Mesenchymal stem cell (in vitro differentiated cells and primary cell): Measurements from ENCODE around the gene NSFL1C.
"Not testable (repeated sequence)": the region's sequence is repeated elsewhere in the genome, so short reads cannot be mapped to it uniquely, and the experiment has no call there.

ENCODE experiments used
- DNase-seq: peaks from one replicate; pipeline ENCODE4 v3.0.0-alpha.2; 2013
- H2AFZ ChIP-seq: one replicate; pipeline ENCODE4 v1.6.1; 2013; ENCODE audit warnings: low read depth, mild to moderate bottlenecking, control low read depth, inconsistent platforms, low read length, moderate library complexity
- H2AK5ac ChIP-seq: 2 replicates; pipeline ENCODE4 v1.6.1; 2013; ENCODE audit warnings: low read length, moderate library complexity, mild to moderate bottlenecking, inconsistent platforms; ENCODE audit not compliant: severe bottlenecking
- H2BK120ac ChIP-seq: one replicate; pipeline ENCODE4 v1.6.1; 2013; ENCODE audit warnings: low read depth, mild to moderate bottlenecking, inconsistent platforms, low read length, moderate library complexity
- H2BK12ac ChIP-seq, 2 experiments: one replicate each; pipeline ENCODE4 v1.6.1; 2013; ENCODE audit warnings: inconsistent platforms in 2 of 2, low read length in 2 of 2, mild to moderate bottlenecking in 2 of 2, moderate library complexity in 2 of 2, control low read depth in 1 of 2
- H2BK15ac ChIP-seq: one replicate; pipeline ENCODE4 v1.6.1; 2013; ENCODE audit warnings: mild to moderate bottlenecking, low read depth, inconsistent platforms; ENCODE audit not compliant: poor library complexity, severe bottlenecking
- H2BK5ac ChIP-seq: 2 replicates; pipeline ENCODE4 v1.6.1; 2013; ENCODE audit warnings: low read depth, mild to moderate bottlenecking, low read length, control low read depth, inconsistent platforms; ENCODE audit not compliant: poor library complexity, severe bottlenecking
- H3K14ac ChIP-seq, 2 experiments: one replicate each; pipeline ENCODE4 v1.6.1; 2013; ENCODE audit warnings: inconsistent platforms in 2 of 2, low read length in 2 of 2, control low read depth in 1 of 2, mild to moderate bottlenecking in 1 of 2, moderate library complexity in 1 of 2
- H3K18ac ChIP-seq, 2 experiments: one replicate each; pipeline ENCODE4 v1.6.1; 2013; ENCODE audit warnings: inconsistent platforms in 2 of 2, low read length in 2 of 2, control low read depth in 1 of 2, low read depth in 1 of 2, mild to moderate bottlenecking in 1 of 2
- H3K23ac ChIP-seq, 2 experiments: one replicate each; pipeline ENCODE4 v1.6.1; 2013; ENCODE audit warnings: inconsistent platforms in 2 of 2, low read length in 2 of 2, mild to moderate bottlenecking in 2 of 2, moderate library complexity in 2 of 2, control low read depth in 1 of 2
- H3K27ac ChIP-seq: 2 replicates; pipeline ENCODE4 v1.5.1; 2013; ENCODE audit warnings: mild to moderate bottlenecking, moderate library complexity, low read length, control low read depth, inconsistent platforms; ENCODE audit not compliant: poor library complexity, severe bottlenecking
- H3K27me3 ChIP-seq, 2 experiments: 2 replicates each; pipeline versions ENCODE4 v1.6.1 to v1.7.0; 2013; ENCODE audit warnings: low read length in 2 of 2, mild to moderate bottlenecking in 2 of 2, moderate library complexity in 2 of 2, control low read depth in 1 of 2, inconsistent platforms in 1 of 2; ENCODE audit not compliant: control insufficient read depth in 1 of 2, insufficient read depth in 1 of 2
- H3K36me3 ChIP-seq, 2 experiments: 2 replicates each; pipeline versions ENCODE4 v1.6.1 to v1.7.0; 2013; ENCODE audit warnings: low read length in 2 of 2, control low read depth in 1 of 2, inconsistent platforms in 1 of 2, low read depth in 1 of 2, mild to moderate bottlenecking in 1 of 2; ENCODE audit not compliant: insufficient read depth in 2 of 2, control insufficient read depth in 1 of 2
- H3K4ac ChIP-seq, 2 experiments: one replicate each; pipeline ENCODE4 v1.6.1; 2013; ENCODE audit warnings: inconsistent platforms in 2 of 2, low read length in 2 of 2, mild to moderate bottlenecking in 2 of 2, moderate library complexity in 2 of 2, control low read depth in 1 of 2, low read depth in 1 of 2
- H3K4me1 ChIP-seq: 2 replicates; pipeline ENCODE4 v1.6.1; 2013; ENCODE audit warnings: low read depth, low read length, control low read depth; ENCODE audit not compliant: control insufficient read depth, insufficient read depth
- H3K4me2 ChIP-seq: 2 replicates; pipeline ENCODE4 v1.6.1; 2013; ENCODE audit warnings: low read length, mild to moderate bottlenecking, inconsistent platforms; ENCODE audit not compliant: poor library complexity, severe bottlenecking
- H3K4me3 ChIP-seq, 2 experiments: 2 replicates each; pipeline versions ENCODE4 v1.5.1 to v1.7.0; 2013; ENCODE audit warnings: low read length in 2 of 2, mild to moderate bottlenecking in 2 of 2, control low read depth in 1 of 2, low read depth in 1 of 2; ENCODE audit not compliant: insufficient read depth in 1 of 2
- H3K79me1 ChIP-seq: replicated peaks from 2 replicates; pipeline ENCODE4 v1.6.1; 2013; ENCODE audit warnings: mild to moderate bottlenecking, control low read depth, low read length, inconsistent platforms; ENCODE audit not compliant: poor library complexity, severe bottlenecking
- H3K9ac ChIP-seq: 2 replicates; pipeline ENCODE4 v1.7.0; 2013; ENCODE audit warnings: mild to moderate bottlenecking, low read length, moderate library complexity
- H3K9me3 ChIP-seq: 2 replicates; pipeline ENCODE4 v1.7.0; 2013; ENCODE audit warnings: mild to moderate bottlenecking, low read length; ENCODE audit not compliant: control insufficient read depth
- H4K8ac ChIP-seq: one replicate; pipeline ENCODE4 v1.6.1; 2013; ENCODE audit warnings: inconsistent platforms, mild to moderate bottlenecking, low read length, moderate library complexity
- H4K91ac ChIP-seq: one replicate; pipeline ENCODE4 v1.6.1; 2013; ENCODE audit warnings: mild to moderate bottlenecking, low read length, inconsistent platforms
- WGBS: methylation state at CpG from one replicate; pipeline ENCODE4 v1.1.7; 2013; ENCODE audit warnings: mixed read lengths; 5-methylcytosine and 5-hydroxymethylcytosine counted together

NSFL1C gene

DNA sequence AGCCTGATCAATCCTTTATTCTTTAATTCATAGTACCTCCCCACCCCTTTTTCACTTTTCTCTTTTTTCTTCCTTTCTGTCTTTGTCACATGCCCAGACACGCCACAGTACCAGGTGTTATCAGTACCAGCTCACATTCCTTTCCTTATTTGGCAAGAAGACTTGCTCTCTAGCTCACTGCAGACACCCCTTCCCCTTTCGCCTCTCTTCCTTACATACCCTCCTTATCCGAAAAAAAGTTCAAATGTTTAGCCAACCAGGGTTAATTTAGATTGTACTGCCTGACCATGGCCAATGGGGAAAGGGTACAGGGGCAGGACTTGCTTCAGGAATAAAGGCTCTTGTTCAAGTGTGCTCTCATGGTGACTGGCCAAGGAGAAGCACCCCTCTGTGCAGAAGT, 33.8 kb upstream of the NSFL1C start:
- WGBS: 46% methylated on average over 3 of the region's 3 CpGs

DNA sequence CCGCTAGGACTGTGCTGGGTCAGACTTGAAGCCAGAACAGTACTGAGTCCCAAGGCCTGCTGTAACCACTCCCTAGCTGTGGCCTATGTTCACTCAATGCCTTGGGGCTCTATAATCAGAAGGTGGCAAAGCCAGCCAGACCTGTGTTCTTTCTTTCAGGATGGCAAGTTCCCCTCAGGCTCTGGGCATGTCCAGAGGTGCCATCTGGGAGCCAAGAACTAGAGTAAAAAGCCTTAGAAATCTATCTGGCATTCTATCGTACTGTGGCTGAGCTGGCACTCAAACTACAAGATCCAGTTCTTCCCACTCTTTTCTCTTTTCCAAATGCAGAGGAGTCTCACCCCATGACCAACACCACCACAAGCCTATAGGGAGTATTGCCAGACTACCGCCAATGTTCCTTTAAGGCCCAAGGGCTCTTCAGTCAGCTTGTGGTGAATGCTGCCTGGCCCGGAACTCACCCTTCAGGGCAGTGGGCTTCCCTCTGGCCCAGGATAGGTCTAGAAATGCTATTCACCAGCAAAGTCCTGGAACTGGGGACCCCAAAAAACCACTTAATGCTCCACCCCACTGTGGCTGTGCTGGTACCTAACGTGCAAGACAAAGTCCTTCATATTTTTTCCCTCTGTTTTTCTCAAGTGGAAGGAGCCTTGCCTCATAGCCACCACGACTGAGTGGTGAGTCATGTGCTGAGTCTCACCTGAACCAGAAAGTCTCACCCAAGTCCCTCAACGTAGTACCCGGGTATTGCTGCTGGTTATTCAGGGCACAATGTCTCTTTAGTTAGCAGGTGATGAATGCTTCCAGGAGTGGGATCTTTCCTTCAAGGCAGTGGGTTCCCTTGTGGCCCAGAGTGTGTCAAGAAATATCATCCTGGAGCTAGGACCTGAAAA, 33.1 kb upstream of the NSFL1C start:
- Histone ChIP-seq H3K27me3 (peaks cover 0 to 50% of the 10 kb centered on the region in 2 experiments), H3K9me3 (no peaks in the 10 kb centered on the region), H3K9ac (no peak overlapping the region), H3K36me3 (no peaks in the 10 kb centered on the region), H3K4me3 (no peak overlapping the region), H2BK15ac (no peak overlapping the region), H3K27ac (no peak overlapping the region), H3K4ac (no peak overlapping the region), H4K91ac (no peak overlapping the region), H3K79me1 (no peaks in the 10 kb centered on the region), H2BK120ac (no peak overlapping the region), H2BK5ac (no peak overlapping the region), H3K4me2 (no peak overlapping the region), H3K14ac (no peak overlapping the region), H2AK5ac (no peak overlapping the region), H4K8ac (no peak overlapping the region), H2AFZ (no peak overlapping the region), H3K23ac (no peak overlapping the region), H2BK12ac (no peak overlapping the region), H3K4me1 (no peaks in the 10 kb centered on the region), H3K18ac (no peak overlapping the region)
- DNase-seq: no peak
- WGBS: 88% methylated on average over 8 of the region's 8 CpGs

More for the DNA sequence above, 33.8 kb upstream of the NSFL1C start:
- Histone ChIP-seq H3K4me3 (no peak overlapping the region), H3K14ac (no peak overlapping the region), H2BK120ac (no peak overlapping the region), H3K79me1 (no peaks in the 10 kb centered on the region), H4K91ac (no peak overlapping the region), H3K27ac (no peak overlapping the region), H3K27me3 (peaks cover 0 to 42% of the 10 kb centered on the region in 2 experiments), H2AFZ (no peak overlapping the region), H3K4me2 (no peak overlapping the region), H3K36me3 (no peaks in the 10 kb centered on the region), H3K23ac (no peak overlapping the region), H4K8ac (no peak overlapping the region), H3K18ac (no peak overlapping the region), H2BK15ac (no peak overlapping the region), H3K9ac (no peak overlapping the region), H2BK5ac (no peak overlapping the region), H2AK5ac (no peak overlapping the region), H3K9me3 (no peaks in the 10 kb centered on the region), H3K4ac (no peak overlapping the region), H3K4me1 (no peaks in the 10 kb centered on the region), H2BK12ac (no peak overlapping the region)
- no peak for DNase-seq

DNA sequence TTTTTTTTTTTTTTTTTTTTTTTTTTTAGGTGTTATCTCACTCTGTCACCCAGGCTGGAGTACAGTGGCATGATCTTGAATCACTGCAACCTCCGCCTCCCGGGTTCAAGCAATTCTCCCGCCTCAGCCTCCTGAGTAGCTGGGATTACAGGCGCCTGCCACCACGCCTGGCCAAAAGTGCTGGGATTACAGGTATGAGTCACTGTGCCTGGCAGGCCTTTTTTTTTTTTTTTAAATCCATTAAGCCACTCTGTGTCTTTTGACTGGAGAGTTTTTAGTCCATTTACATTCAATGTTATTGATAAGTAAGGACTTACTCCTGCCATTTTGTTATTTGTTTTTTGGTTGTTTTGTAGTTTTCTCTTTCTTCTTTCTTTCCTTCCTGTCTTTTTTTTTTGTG, 30.7 kb upstream of the NSFL1C start:
- not testable (repeated sequence) for H4K8ac ChIP-seq, H3K18ac ChIP-seq, H3K4ac ChIP-seq, DNase-seq, H3K36me3 ChIP-seq, H3K4me2 ChIP-seq, H3K23ac ChIP-seq, H3K9ac ChIP-seq, H3K14ac ChIP-seq, H4K91ac ChIP-seq, H3K27ac ChIP-seq, H3K9me3 ChIP-seq, H2BK15ac ChIP-seq, H2BK5ac ChIP-seq, H2AK5ac ChIP-seq, H3K4me3 ChIP-seq, H3K79me1 ChIP-seq, H2BK120ac ChIP-seq, H2BK12ac ChIP-seq, H3K4me1 ChIP-seq, H2AFZ ChIP-seq
- H3K27me3 ChIP-seq: peaks cover 20 to 65% of the 10 kb centered on the region in 2 experiments
- WGBS: 95% methylated on average over 3 of the region's 5 CpGs

DNA sequence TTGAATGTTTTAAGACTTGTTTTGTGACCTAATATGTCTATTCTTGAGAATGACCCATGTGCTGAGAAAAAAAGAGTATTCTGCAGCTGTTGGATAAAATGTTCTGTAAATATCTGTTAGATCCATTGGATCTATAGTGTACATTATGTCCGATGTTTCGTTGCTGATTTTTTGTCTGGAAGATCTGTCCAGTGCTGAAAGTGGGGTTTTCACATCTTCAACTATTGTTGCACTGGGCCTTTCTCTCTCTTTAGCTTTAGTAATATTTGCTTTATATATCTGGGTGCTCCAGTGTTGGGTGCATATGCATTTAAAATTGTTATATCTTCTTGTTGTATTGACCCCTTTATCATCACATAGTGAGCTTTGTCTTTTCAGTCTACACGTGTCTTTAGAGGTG, 30.3 kb upstream of the NSFL1C start:
- WGBS: 100% methylated on average over 2 of the region's 3 CpGs
- no peak overlapping the region for H2BK120ac ChIP-seq

More for the DNA sequence above, 30.3 kb upstream of the NSFL1C start:
- no peak overlapping the region for H3K9ac ChIP-seq
- H3K4me1 ChIP-seq: no peaks in the 10 kb centered on the region
- H2BK12ac ChIP-seq: no peak overlapping the region
- H2BK5ac ChIP-seq: no peak overlapping the region
- H3K14ac ChIP-seq: no peak overlapping the region
- H3K27me3 ChIP-seq: peaks cover 20 to 62% of the 10 kb centered on the region in 2 experiments
- DNase-seq: no peak
- H3K18ac ChIP-seq: no peak overlapping the region
- no peak overlapping the region for H2AK5ac ChIP-seq
- H3K9me3 ChIP-seq: peaks cover 5% of the 10 kb centered on the region
- H2AFZ ChIP-seq: no peak overlapping the region
- no peak overlapping the region for H4K91ac ChIP-seq
- H3K79me1 ChIP-seq: no peaks in the 10 kb centered on the region
- H3K4me3 ChIP-seq: no peak overlapping the region
- no peak overlapping the region for H2BK15ac ChIP-seq
- no peak overlapping the region for H3K4ac ChIP-seq
- no peak overlapping the region for H4K8ac ChIP-seq
- H3K4me2 ChIP-seq: no peak overlapping the region
- no peak overlapping the region for H3K23ac ChIP-seq
- no peaks in the 10 kb centered on the region for H3K36me3 ChIP-seq
- no peak overlapping the region for H3K27ac ChIP-seq
